Lower leg skin (tissue), 4 donors: ENCODE measurements around the gene SDK1. TPM values are rescaled to one million over a fixed set of nuclear protein-coding genes. Genes with fewer than 3 reads are reported as not detected.

Experiments
- DNase-seq, 2 donors: peaks; one replicate each; pipeline ENCODE4 v3.0.0-alpha.2; 2019; ENCODE audit warnings: low spot score in 2 of 2
- H3K4me3 ChIP-seq: fragments of 200-600 bp; sonication (generic); 2 replicates; pipeline ENCODE4 v1.5.1; 2017; ENCODE audit warnings: mild to moderate bottlenecking, low read depth; ENCODE audit not compliant: poor library complexity, severe bottlenecking
- CTCF ChIP-seq, 3 donors: fragments of 450-650 bp; IDR thresholded peaks; one replicate each; pipeline ENCODE4 v1.5.1; 2016; ENCODE audit warnings: antibody characterized with exemption in 3 of 3, mild to moderate bottlenecking in 3 of 3, moderate library complexity in 2 of 3
- POLR2A ChIP-seq, 2 donors: fragments of 450-650 bp; IDR thresholded peaks; one replicate each; pipeline ENCODE4 v1.6.1; 2016 to 2017; ENCODE audit warnings: antibody characterized with exemption in 2 of 2, mild to moderate bottlenecking in 1 of 2, moderate library complexity in 1 of 2
- WGBS, 2 donors: methylation state at CpG; one replicate each; pipeline ENCODE4 v1.1.5; 2018; 5-methylcytosine and 5-hydroxymethylcytosine counted together
- intact Hi-C: fragments of 100-400 bp; cut with DNase I; formaldehyde crosslinking; loops from one replicate; pipeline ENCODE4 v1.15.0; 2023; ENCODE audit warnings: low total_unique reads
- total RNA-seq, 4 donors: library from RNA; depleted of rRNA; stranded (reverse); fragments of >200 nt; gene quantifications; one replicate each; pipeline ENCODE4 v1.1.0, GENCODE V29; 2016

The SDK1 gene
- total RNA-seq, 4 donors from 2014 or later = 1.9 to 7.2 (median 5.1) TPM

GRCh38 chr7:4020086-4020485, 719.0 kb downstream of the SDK1 start:
- WGBS, 2 donors = 88 to 93% methylated on average over 11 of the region's 11 CpGs
- TF ChIP-seq CTCF (IDR thresholded peaks at IDR 0.05) = no peak
- TF ChIP-seq POLR2A (IDR thresholded peaks at IDR 0.05) = no peak
- DNase-seq = peak in 1 of 2 donors; percentile 28
- intact Hi-C loops = no loop called here
- H3K4me3 ChIP-seq = no peak overlapping the region

- 82 to 88% methylated on average over 5 of the region's 5 CpGs for WGBS, 2 donors
Observed at GRCh38 chr7:4021413-4021812, 720.4 kb downstream of the SDK1 start.

GRCh38 chr7:4022265-4022664, 721.2 kb downstream of the SDK1 start:
- WGBS, 2 donors = 50 to 64% methylated on average over 7 of the region's 7 CpGs
- intact Hi-C loops = no loop called here
- TF ChIP-seq CTCF (IDR thresholded peaks at IDR 0.05) (no peak), POLR2A (IDR thresholded peaks at IDR 0.05) (no peak)
- no peak overlapping the region for H3K4me3 ChIP-seq
- DNase-seq = peak in 1 of 2 donors; percentile 49

More at GRCh38 chr7:4021413-4021812, 720.4 kb downstream of the SDK1 start:
- DNase-seq = peak in 1 of 2 donors; percentile 14
- no peak overlapping the region for H3K4me3 ChIP-seq
- no peak for TF ChIP-seq POLR2A (IDR thresholded peaks at IDR 0.05)
- no peak for TF ChIP-seq CTCF (IDR thresholded peaks at IDR 0.05)
- intact Hi-C loops = no loop called here

- DNase-seq = peak in 1 of 2 donors; percentile 9
- 89 to 90% methylated on average over 10 of the region's 10 CpGs for WGBS, 2 donors
- no peak for TF ChIP-seq CTCF (IDR thresholded peaks at IDR 0.05)
- TF ChIP-seq POLR2A (IDR thresholded peaks at IDR 0.05) = no peak
- intact Hi-C loops = no loop called here
- H3K4me3 ChIP-seq = no peak overlapping the region
Observed at GRCh38 chr7:4023502-4023901, 722.5 kb downstream of the SDK1 start.

- TF ChIP-seq CTCF (IDR thresholded peaks at IDR 0.05) (no peak), POLR2A (IDR thresholded peaks at IDR 0.05) (no peak)
- intact Hi-C loops = no loop called here
- 33 to 36% methylated on average over 1 of the region's 1 CpG for WGBS, 2 donors
- H3K4me3 ChIP-seq = no peak overlapping the region
- DNase-seq = no peak
Observed at GRCh38 chr7:4024133-4024532, 723.1 kb downstream of the SDK1 start.

GRCh38 chr7:4024806-4025205, 723.8 kb downstream of the SDK1 start:
- 79 to 88% methylated on average over 7 of the region's 7 CpGs for WGBS, 2 donors
- TF ChIP-seq CTCF (IDR thresholded peaks at IDR 0.05) = no peak
- TF ChIP-seq POLR2A (IDR thresholded peaks at IDR 0.05) = no peak
- intact Hi-C loops = no loop called here
- H3K4me3 ChIP-seq = no peak overlapping the region
- peak in 1 of 2 donors; percentile 8 for DNase-seq
